Small intestine (tissue), 7 donors: ENCODE measurements around the gene OR2H2. TPM values are rescaled to one million over a fixed set of nuclear protein-coding genes. Genes with fewer than 3 reads are reported as not detected.

Source experiments
- DNase-seq, 2 donors: peaks; one replicate each; pipeline versions ENCODE4 v3.0.0 to v3.0.0-alpha.2; 2013
- FAIRE-seq: peaks from 2 replicates; lab custom pipeline; 2012; peaks lifted over from hg19 to GRCh38; lab: Jason Lieb, UNC
- H3K27ac ChIP-seq, 3 donors: one replicate each; pipeline ENCODE4 v1.5.1; 2013; ENCODE audit warnings: low read length in 2 of 3, mild to moderate bottlenecking in 2 of 3, control low read depth in 1 of 3, inconsistent platforms in 1 of 3, low read depth in 1 of 3, moderate library complexity in 1 of 3
- H3K27me3 ChIP-seq, 3 donors: one replicate each; pipeline ENCODE4 v1.6.1; 2013; ENCODE audit warnings: low read length in 3 of 3, inconsistent platforms in 1 of 3; ENCODE audit not compliant: control insufficient read depth in 3 of 3, insufficient read depth in 3 of 3
- H3K36me3 ChIP-seq, 3 donors: one replicate each; pipeline ENCODE4 v1.6.1; 2013; ENCODE audit warnings: low read length in 3 of 3, inconsistent platforms in 1 of 3, low read depth in 1 of 3, mild to moderate bottlenecking in 1 of 3, moderate library complexity in 1 of 3; ENCODE audit not compliant: control insufficient read depth in 3 of 3, insufficient read depth in 2 of 3
- H3K4me1 ChIP-seq, 3 donors: one replicate each; pipeline ENCODE4 v1.6.1; 2013; ENCODE audit warnings: low read length in 2 of 3, inconsistent platforms in 1 of 3, low read depth in 1 of 3, mild to moderate bottlenecking in 1 of 3, moderate library complexity in 1 of 3; ENCODE audit not compliant: control insufficient read depth in 3 of 3, insufficient read depth in 2 of 3
- H3K4me3 ChIP-seq, 3 donors: one replicate each; pipeline ENCODE4 v1.5.1; 2013; ENCODE audit warnings: low read length in 3 of 3, control low read depth in 1 of 3, inconsistent platforms in 1 of 3, low read depth in 1 of 3, mild to moderate bottlenecking in 1 of 3, moderate library complexity in 1 of 3
- H3K9me3 ChIP-seq, 2 donors: one replicate each; pipeline ENCODE4 v1.6.1; 2013; ENCODE audit warnings: low read depth in 1 of 2, low read length in 1 of 2; ENCODE audit not compliant: control insufficient read depth in 2 of 2, insufficient read depth in 1 of 2
- WGBS, 3 donors: extraction: QIAGEN DNeasy Blood & Tissue Kit; methylation state at CpG; one replicate each; pipeline ENCODE4 v1.1.7; 2013; 5-methylcytosine and 5-hydroxymethylcytosine counted together
- polyA plus RNA-seq, 4 donors: library from polyadenylated mRNA; stranded (reverse) in 3 of 4; unstranded in 1 of 4; fragments of 200-250 nt in 3 of 4; fragments of 120-200 nt in 1 of 4; gene quantifications; one replicate each; pipeline versions ENCODE4 v1.2.1 to v1.2.3, GENCODE V29; 2013
- donor health status: healthy with polysubstance abuse.
- donor health status: control.
- donor health status: control.
- donor health status: Bipolar disorder and iron deficiency.
- donor health status: healthy.

The OR2H2 gene
- polyA plus RNA-seq, 4 donors: not detected

DNA sequence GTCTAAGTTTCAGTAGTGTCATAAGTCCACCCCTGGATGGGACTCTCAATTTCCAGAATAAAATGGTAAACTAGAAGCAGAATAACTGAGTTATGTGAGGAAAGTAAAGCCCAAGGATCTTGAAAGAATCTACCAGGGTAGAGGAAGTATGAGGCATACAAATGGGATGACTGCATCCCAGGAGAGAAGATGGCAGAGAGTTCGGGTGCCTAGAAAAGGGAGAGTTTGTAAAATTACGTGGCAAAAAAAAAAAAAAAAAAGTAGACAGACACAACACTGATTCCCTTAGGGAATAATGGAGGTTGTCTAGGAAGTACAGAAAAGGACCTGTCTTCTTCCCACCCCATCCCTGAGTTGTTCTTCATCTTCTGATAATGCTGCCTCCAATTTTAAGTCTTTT, 44.6 kb downstream of the OR2H2 start:
- Histone ChIP-seq H3K36me3 (no peaks in the 10 kb centered on the region), H3K27me3 (peaks cover 0 to 78% (median 7%) of the 10 kb centered on the region in 3 donors), H3K4me3 (no peak overlapping the region), H3K4me1 (peaks cover 0 to 4% (median 0%) of the 10 kb centered on the region in 3 donors), H3K9me3 (peaks cover 0 to 2% of the 10 kb centered on the region in 2 donors), H3K27ac (no peak overlapping the region)
- 72 to 88% (median 79%) methylated on average over 2 of the region's 2 CpGs for WGBS, 3 donors
- DNase-seq (no peak), FAIRE-seq (no peak)

GRCh38 chr6:29630315-29630714, 45.4 kb downstream of the OR2H2 start:
- no peak for FAIRE-seq

GRCh38 chr6:29631209-29631810, 46.4 kb downstream of the OR2H2 start:
- DNase-seq: no peak
- H3K27me3 ChIP-seq: peaks cover 0 to 70% (median 7%) of the 10 kb centered on the region in 3 donors
- no peak overlapping the region for H3K27ac ChIP-seq
- peaks cover 0 to 4% (median 0%) of the 10 kb centered on the region in 3 donors for H3K4me1 ChIP-seq
- 34 to 50% (median 43%) methylated on average over 14 of the region's 14 CpGs for WGBS, 3 donors
- H3K4me3 ChIP-seq: no peak overlapping the region
- H3K36me3 ChIP-seq: no peaks in the 10 kb centered on the region
- peaks cover 0 to 2% of the 10 kb centered on the region in 2 donors for H3K9me3 ChIP-seq
- FAIRE-seq: no peak

More at GRCh38 chr6:29630315-29630714, 45.4 kb downstream of the OR2H2 start:
- Histone ChIP-seq H3K4me1 (peaks cover 0 to 4% (median 0%) of the 10 kb centered on the region in 3 donors), H3K9me3 (peaks cover 0 to 2% of the 10 kb centered on the region in 2 donors), H3K4me3 (no peak overlapping the region), H3K27ac (no peak overlapping the region), H3K36me3 (no peaks in the 10 kb centered on the region), H3K27me3 (peaks cover 0 to 78% (median 7%) of the 10 kb centered on the region in 3 donors)
- WGBS, 3 donors: 78 to 84% (median 82%) methylated on average over 9 of the region's 9 CpGs
- no peak for DNase-seq

DNA sequence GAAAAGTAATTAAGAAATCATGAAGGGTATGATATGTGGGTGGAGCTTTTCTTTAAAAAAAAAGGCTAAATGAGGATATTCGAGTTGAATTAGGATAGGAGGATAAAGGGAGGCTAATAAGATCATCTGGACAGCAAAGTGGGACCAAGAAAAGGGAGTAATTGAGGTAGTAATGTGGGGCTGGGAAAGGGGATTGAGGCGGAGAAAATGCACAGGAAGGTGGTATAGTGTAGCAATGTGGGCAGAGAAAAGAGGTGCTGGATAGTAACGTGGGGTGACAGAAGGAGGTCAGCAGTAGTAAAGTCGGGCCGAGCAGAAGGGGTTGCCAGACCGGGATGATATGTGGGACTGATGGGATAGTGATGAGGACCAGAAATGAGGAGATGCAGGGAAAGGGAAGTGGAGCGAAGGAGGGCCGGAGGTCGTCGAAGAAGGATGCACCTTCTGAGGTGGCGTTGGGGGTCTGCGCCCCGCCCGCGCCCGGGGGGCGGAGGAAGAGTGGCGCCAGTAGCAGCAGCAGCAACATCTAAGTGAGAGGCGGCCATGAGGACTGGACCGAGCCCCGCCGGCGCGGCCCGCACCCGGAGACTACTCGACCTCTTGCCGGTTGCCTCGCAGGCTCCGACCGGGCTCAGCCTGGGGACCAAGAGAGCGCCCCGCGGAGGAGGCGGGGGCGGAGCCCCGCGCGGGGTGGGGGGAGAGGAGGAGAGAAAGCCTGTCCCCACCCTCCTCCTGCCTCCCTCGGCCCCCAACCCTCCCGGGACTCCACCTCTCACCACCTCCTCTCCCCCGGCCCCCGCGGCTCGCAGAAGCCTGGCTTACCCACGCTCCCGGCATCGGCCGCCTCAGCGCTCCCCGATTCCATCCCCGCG, 47.2 kb downstream of the OR2H2 start:
- WGBS, 3 donors: 3 to 4% (median 3%) methylated on average over 29 to 53 of the region's 53 CpGs
- peak overlapping the region; percentile 52 to 63 (median 53) for H3K4me3 ChIP-seq
- peaks cover 0 to 4% (median 0%) of the 10 kb centered on the region in 3 donors for H3K4me1 ChIP-seq
- peak in 1 of 2 donors; percentile 45 for DNase-seq
- H3K36me3 ChIP-seq: no peaks in the 10 kb centered on the region
- H3K9me3 ChIP-seq: peaks cover 0 to 2% of the 10 kb centered on the region in 2 donors
- peak overlapping the region in 1 of 3 donors; percentile 61 for H3K27ac ChIP-seq
- peaks cover 0 to 62% (median 7%) of the 10 kb centered on the region in 3 donors for H3K27me3 ChIP-seq
- FAIRE-seq: no peak

GRCh38 chr6:29632789-29633533, 48.0 kb downstream of the OR2H2 start, which contains the start of gene GABBR1:
Gene GABBR1 (minus strand): TSS chr6:29633183. CDS start chr6:29632385, 798 bp downstream.
- H3K27me3 ChIP-seq: peaks cover 0 to 55% (median 7%) of the 10 kb centered on the region in 3 donors
- peak; percentile 70 to 85 for DNase-seq

DNA sequence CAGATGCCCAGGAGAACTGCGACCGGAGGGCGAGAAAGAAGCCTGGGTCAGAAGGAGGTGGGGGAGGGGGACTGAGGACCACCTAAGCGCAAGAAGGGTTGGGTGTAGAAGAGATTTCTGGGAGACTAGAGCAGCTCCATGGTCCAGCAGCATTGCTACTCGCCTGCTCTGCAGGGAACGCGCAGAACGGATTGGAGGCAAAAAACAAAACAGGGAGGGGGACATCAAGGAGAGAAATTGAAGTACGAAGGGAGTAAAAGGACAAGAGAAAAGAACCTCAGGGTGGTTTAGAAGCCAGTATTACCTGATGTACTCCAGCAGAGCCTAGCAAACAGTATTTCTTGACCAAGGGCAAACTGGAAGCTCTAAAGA, 48.6 kb downstream of the OR2H2 start:
- Histone ChIP-seq H3K9me3 (peaks cover 0 to 2% of the 10 kb centered on the region in 2 donors), H3K4me3 (peak overlapping the region; percentile 52 to 63 (median 53)), H3K4me1 (peaks cover 0 to 4% (median 0%) of the 10 kb centered on the region in 3 donors), H3K27me3 (peaks cover 0 to 49% (median 7%) of the 10 kb centered on the region in 3 donors), H3K36me3 (no peaks in the 10 kb centered on the region), H3K27ac (peak overlapping the region in 2 of 3 donors; percentile 15 to 54)
- DNase-seq (no peak), FAIRE-seq (no peak)
- WGBS, 3 donors: 11 to 16% (median 11%) methylated on average over 9 of the region's 9 CpGs

More at GRCh38 chr6:29632789-29633533, 48.0 kb downstream of the OR2H2 start, which contains the start of gene GABBR1:
- 0 to 1% (median 1%) methylated on average over 18 to 57 of the region's 57 CpGs for WGBS, 3 donors
- H3K36me3 ChIP-seq: no peaks in the 10 kb centered on the region
- peak within 1 kb of the TSS; percentile 52 to 63 (median 53) for H3K4me3 ChIP-seq
- no peak for FAIRE-seq
- H3K4me1 ChIP-seq: peaks cover 0 to 4% (median 0%) of the 10 kb centered on the region in 3 donors
- peaks cover 0 to 2% of the 10 kb centered on the region in 2 donors for H3K9me3 ChIP-seq
- peak within 1 kb of the TSS in 2 of 3 donors; percentile 15 to 61 for H3K27ac ChIP-seq

GRCh38 chr6:29637247-29637646, 52.3 kb downstream of the OR2H2 start:
- DNase-seq (no peak), FAIRE-seq (no peak)
- H3K36me3 ChIP-seq: no peaks in the 10 kb centered on the region
- H3K27me3 ChIP-seq: peaks cover 0 to 16% (median under 1%) of the 10 kb centered on the region in 3 donors
- no peak overlapping the region for H3K4me3 ChIP-seq
- H3K4me1 ChIP-seq: no peaks in the 10 kb centered on the region
- no peak overlapping the region for H3K27ac ChIP-seq
- peaks cover 0 to 2% of the 10 kb centered on the region in 2 donors for H3K9me3 ChIP-seq
- 85 to 95% (median 87%) methylated on average over 9 of the region's 9 CpGs for WGBS, 3 donors
